K562 (cell line): ENCODE results near the gene ANKS3. TPM values are rescaled to one million over a fixed set of nuclear protein-coding genes. Genes with fewer than 3 reads are reported as not detected.

Experiments used
- CC2D1A ChIP-seq: fragments of 450-650 bp; IDR thresholded peaks from 2 replicates; pipeline ENCODE4 v1.6.1; 2017; ENCODE audit warnings: mild to moderate bottlenecking
- CHAMP1 ChIP-seq: fragments of 450-650 bp; IDR thresholded peaks from 2 replicates; pipeline ENCODE4 v1.6.1; 2016; ENCODE audit warnings: mild to moderate bottlenecking
- CUX1 ChIP-seq: fragments of 200-800 bp; sonication (Bioruptor generic); IDR thresholded peaks from 2 replicates; pipeline ENCODE4 v1.6.1; 2016; ENCODE audit warnings: missing genetic modification characterization, missing compliant biosample characterization
- FOXP1 ChIP-seq: sonication (generic); formaldehyde crosslinking; IDR thresholded peaks from 2 replicates; pipeline ENCODE4 v1.8.0; 2022; ENCODE audit warnings: mild to moderate bottlenecking, missing genetic modification reagents
- HES1 ChIP-seq: fragments of 450-650 bp; IDR thresholded peaks from 2 replicates; pipeline ENCODE4 v1.6.1; 2016; ENCODE audit warnings: low read depth, mild to moderate bottlenecking, moderate library complexity
- HMG20B ChIP-seq: fragments of 250-450 bp; sonication (Bioruptor Pico); IDR thresholded peaks from 2 replicates; pipeline ENCODE4 v1.5.0; 2021; ENCODE audit warnings: mild to moderate bottlenecking
- NFXL1 ChIP-seq: fragments of 450-650 bp; formaldehyde crosslinking; IDR thresholded peaks from 2 replicates; pipeline ENCODE4 v1.4.0; 2021; ENCODE audit warnings: mild to moderate bottlenecking
- RAD51 ChIP-seq: fragments of 450-650 bp; IDR thresholded peaks from 2 replicates; pipeline ENCODE4 v1.7.1; 2016; ENCODE audit warnings: low read depth, mild to moderate bottlenecking, borderline replicate concordance
- SREBF1 ChIP-seq: fragments of 150-350 bp; IDR thresholded peaks from 2 replicates; pipeline ENCODE4 v1.6.1; 2014; ENCODE audit warnings: antibody characterized with exemption, low read depth, low read length, borderline replicate concordance
- USF1 ChIP-seq: sonication (generic); formaldehyde crosslinking; IDR thresholded peaks from 2 replicates; pipeline ENCODE4 v1.9.0; 2022; ENCODE audit warnings: mild to moderate bottlenecking, missing genetic modification reagents
- ZBED1 ChIP-seq: IDR thresholded peaks from 2 replicates; pipeline ENCODE4 v1.6.1; 2014
- ZBTB7A ChIP-seq: IDR thresholded peaks from 2 replicates; pipeline ENCODE4 v1.6.1; 2011; ENCODE audit warnings: low read depth, mild to moderate bottlenecking, low read length, moderate library complexity, borderline replicate concordance; ENCODE audit not compliant: control insufficient read depth
- ZNF174 ChIP-seq: fragments of 250-450 bp; sonication (Bioruptor Pico); IDR thresholded peaks from 2 replicates; pipeline ENCODE4 v1.4.0; 2020; ENCODE audit warnings: mild to moderate bottlenecking
- ZNF184 ChIP-seq: sonication (generic); formaldehyde crosslinking; IDR thresholded peaks from 2 replicates; pipeline ENCODE4 v1.5.0; 2020; ENCODE audit warnings: missing genetic modification reagents
- ZNF449 ChIP-seq: fragments of 250-450 bp; sonication (Bioruptor Pico); IDR thresholded peaks from 2 replicates; pipeline ENCODE4 v1.8.0; 2022; ENCODE audit warnings: moderate library complexity, mild to moderate bottlenecking, inconsistent platforms
- ZNF780A ChIP-seq: fragments of 250-450 bp; sonication (Bioruptor Pico); IDR thresholded peaks from 2 replicates; pipeline ENCODE4 v1.5.0; 2021; ENCODE audit warnings: mild to moderate bottlenecking
- polyA plus RNA-seq, 8 experiments: library from polyadenylated mRNA; depleted of rRNA in 4 of 8; stranded (reverse) in 5 of 8; unstranded in 3 of 8; fragments of >200 nt; fragmentation: Nextera tagmentation in 2 of 8; fragmentation: Illumina TruSeq in 1 of 8; extraction: Ambion mirVana in 2 of 8; extraction: Trizol in 1 of 8; gene quantifications; 2 replicates each; pipeline versions ENCODE4 v1.2.1 to v1.2.3, GENCODE V29; 2011 to 2014; ENCODE audit warnings: inconsistent platforms in 1 of 8, missing spikeins in 1 of 8
- total RNA-seq, 7 experiments: library from RNA; depleted of rRNA in 6 of 7; stranded (reverse); fragments of >200 nt in 6 of 7; fragmentation: Illumina TruSeq in 2 of 7; extraction: Trizol in 2 of 7; gene quantifications; 2 replicates each; pipeline versions ENCODE4 v1.2.1 to v1.2.3, GENCODE V29; 2011 to 2021; ENCODE audit warnings: low replicate concordance in 1 of 7

ANKS3 gene
- total and polyA plus RNA-seq, 9 of the 15 experiments (the other 6 are each of a cell fraction or from before 2014, with no cell fraction given), result 0.43 to 25.7 (median 14.8) TPM

- TF ChIP-seq CUX1 (CRISPR knock-in tag) (no peak), FOXP1 (CRISPR knock-in tag) (no peak), HES1 (no peak), ZNF780A (CRISPR knock-in tag) (no peak), SREBF1 (no peak), USF1 (CRISPR knock-in tag) (no peak; the same call in 1 of the 2 replicates), ZNF174 (CRISPR knock-in tag) (no peak), HMG20B (CRISPR knock-in tag) (no peak), ZNF184 (no peak), ZNF449 (CRISPR knock-in tag) (no peak), NFXL1 (no peak), ZBED1 (no peak), ZBTB7A (peak; percentile 97), CHAMP1 (no peak), RAD51 (no peak), CC2D1A (no peak)
Measured at GRCh38 chr16:4768549-4769305, 34.7 kb upstream of the ANKS3 start (continued).
